ENCODE data around the gene ANKRD11.
"Not testable (repeated sequence)": the region's sequence is repeated elsewhere in the genome, so short reads cannot be mapped to it uniquely, and the experiment has no call there.

The ANKRD11 gene

DNA sequence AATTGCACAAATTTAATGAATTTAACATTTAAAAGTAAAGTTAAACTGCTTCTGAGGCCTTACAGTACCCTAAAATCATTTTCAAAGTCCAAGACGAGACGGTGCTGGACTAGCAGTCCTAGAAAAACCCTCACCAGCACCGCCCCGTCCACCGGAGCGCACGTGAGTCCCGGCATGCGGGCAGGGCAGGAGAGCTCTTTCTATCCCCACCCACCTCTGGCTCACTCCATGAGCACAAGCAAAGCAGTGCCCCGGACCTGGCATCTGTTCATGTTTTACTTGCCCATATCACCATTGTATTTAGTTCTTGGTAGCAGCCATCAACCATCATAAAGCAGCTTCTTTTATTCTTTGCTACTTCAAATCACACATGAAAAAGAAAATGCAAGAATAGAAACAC lies 41.7 kb downstream of the ANKRD11 start:
- no peak for DNase-seq

DNA sequence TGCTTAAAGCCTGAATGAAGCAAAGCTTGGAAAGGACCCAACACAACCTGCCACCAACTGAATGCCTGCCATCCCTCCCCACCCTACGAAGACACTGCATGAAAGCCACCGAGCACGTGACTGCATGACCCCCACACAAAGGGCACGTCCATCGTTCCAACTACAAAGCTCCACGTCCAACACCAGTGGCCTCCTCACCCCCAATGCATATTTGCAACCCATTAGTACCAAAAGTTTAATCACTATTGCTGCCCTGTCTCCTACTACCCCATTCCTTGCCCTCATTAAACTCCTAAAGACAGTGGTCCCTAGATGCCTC lies 43.4 kb downstream of the ANKRD11 start:
- no peak for DNase-seq

DNA sequence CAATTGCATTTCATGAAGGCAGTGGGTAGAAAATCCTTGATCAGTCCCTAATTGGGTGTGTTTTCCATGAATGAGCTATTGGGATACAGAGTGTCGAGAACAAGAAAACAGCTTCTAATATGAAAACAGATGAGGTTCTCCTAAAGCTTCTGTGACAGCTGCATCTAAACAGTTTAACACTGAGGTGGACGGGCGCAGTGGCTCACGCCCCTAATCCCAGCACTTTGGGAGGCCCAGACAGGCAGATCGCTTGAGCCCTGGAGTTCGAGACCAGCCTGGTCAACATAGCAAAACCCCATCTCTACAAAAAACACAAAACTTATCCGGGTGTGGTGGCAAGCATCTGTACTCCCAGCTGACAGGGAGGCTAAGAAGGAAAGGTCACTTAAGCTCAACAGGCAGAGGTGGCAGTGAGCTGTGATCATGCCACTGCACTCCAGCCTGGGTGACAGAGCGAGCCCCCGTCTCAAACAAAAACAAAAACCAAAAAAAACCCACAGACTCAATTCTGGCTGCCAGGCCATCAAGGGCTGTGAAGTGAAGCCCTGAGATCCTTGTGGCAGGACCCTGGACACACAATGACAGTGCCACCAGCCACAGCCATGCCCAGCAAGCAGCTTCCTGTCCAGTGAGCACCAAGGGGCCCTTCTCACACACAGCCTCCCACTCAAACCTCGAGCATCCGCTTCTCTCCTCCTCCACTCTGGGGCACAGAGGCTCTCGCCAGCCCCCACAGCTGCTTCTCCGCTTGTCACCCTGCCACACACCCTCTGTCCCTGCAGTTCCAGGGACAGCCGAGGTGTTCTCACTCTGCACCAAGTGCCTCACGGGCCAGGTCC lies 44.0 kb downstream of the ANKRD11 start:
- no peak for DNase-seq

DNA sequence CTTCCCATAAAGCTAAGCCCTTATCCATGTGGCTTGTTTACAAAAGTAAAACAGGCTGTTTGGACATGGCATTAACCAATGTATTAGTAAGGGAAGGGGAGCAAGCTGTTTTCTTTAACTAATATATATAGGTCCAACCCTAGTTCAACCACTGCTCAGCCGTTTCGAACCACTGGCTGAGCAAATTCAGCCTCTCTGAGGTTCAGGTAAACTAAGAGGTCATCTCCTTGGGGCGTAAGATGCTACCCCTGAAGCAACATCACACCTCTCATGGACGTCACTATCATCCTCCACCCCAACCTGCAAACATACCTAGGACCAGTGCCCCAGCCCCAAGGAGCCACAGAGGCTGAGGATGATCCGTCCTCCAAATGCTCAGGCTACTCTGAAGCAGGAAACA lies 45.2 kb downstream of the ANKRD11 start:
- no peak for DNase-seq

DNA sequence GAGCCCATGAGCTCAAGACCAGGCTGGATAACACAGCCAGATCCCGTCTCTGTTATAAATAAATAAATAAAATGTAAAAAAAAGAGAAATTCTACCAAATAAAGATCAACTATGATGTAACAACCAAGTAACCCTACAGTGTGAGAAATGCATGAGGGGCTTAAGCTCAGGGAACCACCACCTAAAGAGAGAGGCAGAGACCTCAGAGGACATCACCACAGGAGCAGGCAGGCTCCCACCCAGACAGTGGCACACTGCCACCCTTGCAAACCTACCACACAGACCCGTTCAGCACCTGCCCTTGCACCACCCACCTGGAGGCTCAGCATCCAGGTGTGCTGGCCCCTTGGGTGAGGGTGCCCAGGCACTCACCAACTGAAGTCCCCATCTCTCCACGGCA lies 45.6 kb downstream of the ANKRD11 start:
- no peak for DNase-seq

DNA sequence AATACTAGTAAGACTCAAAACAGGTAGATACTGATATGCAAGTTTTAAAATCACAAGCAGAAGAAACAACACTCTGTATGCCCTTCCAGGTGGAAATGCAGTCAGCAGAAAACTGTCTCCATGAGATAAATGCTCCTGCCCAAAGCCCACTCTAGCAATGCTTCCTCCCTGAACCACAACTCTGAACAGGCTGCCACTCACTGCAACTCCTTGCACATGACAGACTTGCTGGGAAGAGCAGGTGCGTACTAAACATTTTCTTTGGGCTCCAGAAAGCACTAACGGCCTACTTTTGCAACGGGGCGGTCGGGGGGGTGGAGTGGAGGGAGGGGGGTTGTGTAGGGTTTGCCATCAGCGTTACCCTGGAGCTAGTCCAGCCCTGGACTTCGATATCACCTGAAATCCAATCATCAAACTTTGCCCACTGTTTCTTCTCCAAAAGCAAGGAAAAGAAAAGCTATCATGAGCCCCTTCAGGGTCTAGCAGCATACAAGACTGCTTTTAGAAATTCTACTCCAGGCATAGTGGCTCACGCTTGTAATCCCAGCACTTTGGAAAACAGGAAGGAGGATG lies 46.1 kb downstream of the ANKRD11 start:
- DNase-seq: no peak

DNA sequence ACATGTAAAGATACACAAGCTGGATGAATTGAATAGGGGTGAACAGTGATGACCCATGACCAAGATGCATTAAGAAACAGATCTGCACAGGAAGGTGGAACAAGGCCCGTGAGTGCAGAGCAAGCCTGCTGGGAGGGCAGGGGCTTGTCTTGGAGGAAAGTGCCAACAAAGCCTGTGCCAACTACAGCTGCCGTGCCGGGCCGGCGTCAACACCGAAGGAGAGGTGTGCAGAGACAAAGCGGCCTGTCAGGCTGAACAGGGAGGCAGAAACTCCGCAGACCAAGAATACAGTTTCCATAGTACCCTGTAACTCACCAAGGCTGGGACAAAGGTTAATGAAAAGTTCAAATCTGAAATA lies 46.7 kb downstream of the ANKRD11 start:
- no peak for DNase-seq

DNA sequence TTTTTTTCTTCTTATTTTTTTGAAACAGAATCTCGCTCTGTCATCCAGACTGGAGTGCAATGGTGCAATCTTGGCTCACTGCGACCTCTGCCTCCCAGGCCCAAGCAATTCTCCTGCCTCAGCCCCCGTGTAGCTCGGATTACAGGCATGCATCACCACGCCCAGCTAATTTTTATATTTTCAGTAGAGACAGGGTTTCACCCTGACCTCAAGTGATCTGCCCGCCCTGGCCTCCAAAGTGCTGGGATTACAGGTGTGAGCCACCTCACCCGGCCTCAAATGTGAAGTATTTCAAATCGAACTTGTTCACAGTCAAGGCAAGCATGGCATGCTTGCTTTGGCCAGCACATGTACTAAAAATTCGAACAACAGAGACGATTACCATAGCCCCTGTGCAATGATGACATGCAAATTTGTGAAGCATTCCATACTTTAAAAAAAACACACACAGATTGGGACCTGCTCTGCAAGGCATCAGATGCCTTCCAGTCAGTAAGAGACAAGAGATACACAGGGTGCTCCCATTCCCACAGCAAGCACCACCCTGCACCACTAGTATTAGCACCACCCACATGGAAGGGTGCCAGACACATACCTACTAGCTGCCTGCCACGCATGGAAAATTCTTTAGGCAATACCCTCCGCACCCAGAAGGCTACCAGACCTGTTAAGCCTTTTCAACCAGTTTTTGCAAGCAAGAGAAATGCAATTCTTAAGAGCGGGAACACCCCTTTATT lies 47.2 kb downstream of the ANKRD11 start:
- no peak for DNase-seq

DNA sequence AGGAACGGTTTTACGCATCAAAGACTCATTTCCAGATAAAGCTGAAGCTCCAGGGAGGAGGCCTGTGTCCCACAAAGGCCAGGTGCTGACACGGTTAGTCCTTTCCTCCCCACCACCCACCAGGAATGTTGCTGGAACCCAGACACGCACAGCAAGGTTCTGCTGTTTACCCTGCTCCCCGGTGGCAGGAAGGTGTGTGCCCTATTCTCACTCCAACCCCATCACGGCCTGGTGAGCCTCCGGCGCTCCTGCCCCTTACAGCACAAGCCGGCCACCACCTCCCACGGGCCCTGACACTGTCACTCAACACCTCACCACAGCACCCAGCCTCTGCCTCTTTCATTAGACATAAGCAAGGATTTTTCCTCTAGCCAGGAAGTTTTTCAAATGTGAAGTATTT lies 47.8 kb downstream of the ANKRD11 start:
- no peak for DNase-seq

DNA sequence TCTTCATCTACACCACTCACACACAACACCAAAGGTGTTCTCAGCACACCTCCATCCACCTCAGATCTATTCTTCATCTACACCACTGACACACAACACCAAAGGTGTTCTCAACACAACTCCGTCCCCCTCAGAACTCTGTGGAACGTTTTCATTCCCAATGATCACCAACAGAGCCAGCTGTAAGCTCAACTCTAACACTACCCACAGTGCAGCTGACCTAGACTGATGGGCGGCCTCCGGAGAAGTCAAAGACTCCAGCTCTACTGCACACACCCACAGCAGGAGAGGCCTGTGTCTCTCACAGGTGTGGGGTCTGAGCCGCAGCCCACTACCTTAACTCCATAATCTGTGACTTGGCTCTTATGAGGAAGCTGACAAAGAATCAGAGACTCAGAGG lies 50.7 kb downstream of the ANKRD11 start:
- no peak for DNase-seq

DNA sequence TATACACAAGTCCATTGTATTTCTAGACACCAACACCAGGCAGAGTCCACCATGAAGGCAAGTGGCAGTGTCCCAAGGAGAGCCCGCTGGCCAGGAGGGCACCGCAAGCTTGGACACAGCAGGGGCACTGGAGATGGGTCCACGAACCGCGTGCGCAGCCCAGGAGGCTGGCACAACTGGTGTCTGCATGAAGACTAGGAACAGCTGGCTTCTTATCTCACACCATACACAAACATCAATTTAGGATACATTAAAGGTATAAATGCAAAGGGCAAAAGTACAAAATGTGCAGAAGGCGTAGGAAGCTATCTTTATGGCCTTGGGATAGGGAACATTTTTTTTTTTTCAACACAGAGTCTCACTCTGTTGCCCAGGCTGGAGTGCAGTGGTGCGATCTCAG lies 52.4 kb downstream of the ANKRD11 start:
- no peak for DNase-seq

DNA sequence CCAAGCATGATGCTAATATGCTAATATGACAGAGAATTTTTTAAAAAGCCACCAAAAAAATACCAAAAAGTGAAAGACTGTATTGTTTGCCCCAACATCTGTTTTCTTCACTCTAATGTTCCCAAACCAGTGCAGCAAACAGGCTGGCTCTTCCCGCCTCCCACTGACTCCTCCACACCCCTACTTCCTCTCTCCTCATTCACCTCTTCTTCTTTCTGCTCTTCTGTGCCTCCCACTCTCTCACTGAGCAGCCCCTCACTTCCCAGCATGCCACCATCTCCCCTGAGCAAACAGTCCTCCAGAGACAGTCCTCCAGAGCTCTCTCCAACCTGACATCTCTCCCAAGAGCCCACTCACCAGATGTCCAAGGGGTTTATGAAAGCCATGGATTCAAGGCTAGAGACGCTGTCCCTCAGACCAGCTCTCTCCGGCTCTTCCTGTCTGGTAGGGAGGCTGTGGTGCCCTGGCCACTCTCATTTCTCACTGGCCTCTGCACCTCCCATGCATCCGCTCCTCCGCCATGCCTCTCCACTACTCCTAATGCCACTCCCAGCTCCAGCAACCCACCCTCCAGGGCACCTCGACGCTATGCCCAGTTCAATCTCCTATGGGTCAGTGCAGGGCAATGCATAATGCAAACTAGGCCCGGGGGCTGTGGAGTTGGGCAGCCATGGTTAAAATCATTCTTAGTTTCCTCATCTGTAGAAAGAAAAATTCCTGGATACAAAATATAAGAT lies 52.9 kb downstream of the ANKRD11 start:
- no peak for DNase-seq

DNA sequence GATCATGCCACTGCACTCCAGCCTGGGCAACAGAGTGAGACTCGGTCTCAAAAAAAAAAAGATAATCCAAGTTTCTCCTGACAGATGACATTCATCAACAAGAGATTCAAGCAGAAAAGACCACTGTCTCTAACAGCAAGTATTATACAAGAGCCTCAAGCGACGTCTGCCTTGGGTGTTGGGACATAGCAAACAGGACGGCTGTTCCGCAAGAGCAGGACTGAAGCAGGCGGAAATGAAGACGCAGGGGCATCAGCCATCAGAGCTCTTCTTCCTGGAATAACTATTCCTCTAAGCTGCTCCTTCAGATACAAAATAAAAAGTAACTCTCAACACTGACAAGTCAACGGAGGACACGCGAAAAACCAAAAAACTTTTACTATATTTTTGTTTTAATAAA lies 54.0 kb downstream of the ANKRD11 start:
- no peak for DNase-seq

DNA sequence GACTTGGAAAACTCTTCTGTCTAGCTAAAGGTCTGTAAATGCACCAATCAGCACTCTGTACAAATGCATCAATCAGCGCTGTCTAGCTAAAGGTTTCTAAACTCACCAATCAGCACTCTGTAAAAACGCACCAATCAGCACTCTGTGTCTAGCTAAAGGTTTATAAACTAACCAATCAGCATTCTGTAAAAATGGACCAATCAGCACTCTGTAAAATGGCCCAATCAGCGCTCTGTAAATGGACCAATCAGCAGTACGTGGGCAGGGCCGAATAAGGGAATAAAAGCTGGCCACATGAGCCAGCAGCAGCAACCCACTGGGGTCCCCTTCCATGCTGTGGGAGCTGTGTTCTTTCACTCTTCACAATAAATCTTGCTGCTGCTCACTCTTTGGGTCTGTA lies 55.3 kb downstream of the ANKRD11 start:
- DNase-seq: not testable (repeated sequence)

DNA sequence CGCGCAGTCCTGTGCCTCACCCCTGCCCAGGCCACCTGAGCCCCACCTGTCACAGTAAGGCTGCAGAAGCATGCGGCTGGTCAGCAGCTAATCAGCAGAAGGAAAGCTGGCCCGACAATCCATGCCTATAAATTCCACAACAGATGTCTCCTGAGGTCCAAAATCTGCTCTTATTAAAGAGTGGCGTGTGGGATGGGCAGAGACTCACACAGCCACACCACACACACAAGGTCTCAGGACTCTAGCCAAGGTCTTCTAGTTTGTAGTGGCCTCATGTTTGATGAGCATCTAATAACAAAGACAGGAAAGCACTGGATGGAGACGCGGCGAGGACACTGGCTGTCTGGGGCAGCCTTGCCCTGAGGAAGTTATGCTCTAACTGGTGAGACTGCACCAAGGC lies 55.9 kb downstream of the ANKRD11 start:
- no peak for DNase-seq

DNA sequence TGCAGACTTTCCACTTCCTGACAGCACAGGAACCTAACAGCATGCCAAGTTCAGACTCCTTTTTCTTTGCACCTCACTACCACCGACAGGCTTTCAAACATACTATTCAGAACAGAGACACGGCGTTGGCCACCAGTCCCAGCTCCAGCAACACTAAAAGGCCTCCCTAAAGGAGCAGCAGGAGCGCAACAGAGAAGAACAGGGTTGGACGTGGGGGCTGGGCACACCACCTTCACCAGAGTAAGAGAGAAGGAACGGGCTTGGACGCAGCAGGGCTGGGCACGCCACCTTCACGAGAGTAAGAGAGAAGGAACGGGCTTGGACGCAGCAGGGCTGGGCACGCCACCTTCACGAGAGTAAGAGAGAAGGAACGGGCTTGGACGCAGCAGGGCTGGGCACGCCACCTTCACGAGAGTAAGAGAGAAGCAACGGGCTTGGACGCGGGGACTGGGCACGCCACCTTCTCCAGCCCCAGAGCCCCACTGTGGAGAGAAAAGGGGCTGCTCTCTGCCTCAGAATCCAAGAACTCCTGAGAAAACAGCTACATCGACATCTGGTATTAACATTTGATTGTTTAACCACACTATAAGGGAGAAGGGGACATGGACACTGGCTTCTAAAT lies 56.9 kb downstream of the ANKRD11 start:
- not testable (repeated sequence) for DNase-seq

DNA sequence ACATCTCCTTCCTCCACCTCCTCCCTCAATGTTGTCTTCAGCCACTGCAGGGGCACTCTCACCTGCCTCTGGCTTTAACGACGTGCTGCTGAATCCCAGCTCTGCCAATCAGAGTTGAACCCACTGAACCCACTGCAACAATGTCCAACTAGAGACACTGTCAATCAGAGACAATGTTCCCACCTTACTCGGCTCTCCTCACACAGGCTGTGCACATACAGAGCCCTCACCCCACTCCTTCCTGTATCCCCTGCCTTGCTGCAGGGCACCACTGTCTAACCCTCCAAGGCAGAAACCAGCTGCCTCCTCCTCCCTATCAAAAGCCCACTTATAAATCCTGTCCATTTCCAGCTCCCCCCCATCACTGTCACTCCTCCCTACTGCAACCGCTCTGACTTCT lies 58.7 kb downstream of the ANKRD11 start:
- no peak for DNase-seq

DNA sequence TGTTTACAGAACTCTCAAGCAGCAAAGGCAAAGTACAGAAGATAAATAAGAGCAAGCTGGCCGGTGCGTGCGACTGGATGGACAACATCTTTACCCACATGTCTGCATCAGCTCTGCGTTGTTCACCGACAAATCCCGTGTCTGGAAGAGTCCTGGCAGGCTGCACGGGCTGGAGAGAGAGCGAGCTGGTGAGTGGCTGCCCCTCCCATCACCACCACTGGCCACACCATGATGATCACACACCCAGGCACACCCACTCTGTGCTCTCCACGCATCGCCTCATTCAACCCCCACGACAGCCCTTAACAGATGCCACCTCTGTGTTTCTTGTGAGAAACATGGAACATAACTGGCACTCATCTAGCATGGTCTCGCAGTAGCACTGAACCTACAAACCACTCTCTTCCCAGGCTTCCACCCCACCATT lies 59.2 kb downstream of the ANKRD11 start:
- no peak for DNase-seq

DNA sequence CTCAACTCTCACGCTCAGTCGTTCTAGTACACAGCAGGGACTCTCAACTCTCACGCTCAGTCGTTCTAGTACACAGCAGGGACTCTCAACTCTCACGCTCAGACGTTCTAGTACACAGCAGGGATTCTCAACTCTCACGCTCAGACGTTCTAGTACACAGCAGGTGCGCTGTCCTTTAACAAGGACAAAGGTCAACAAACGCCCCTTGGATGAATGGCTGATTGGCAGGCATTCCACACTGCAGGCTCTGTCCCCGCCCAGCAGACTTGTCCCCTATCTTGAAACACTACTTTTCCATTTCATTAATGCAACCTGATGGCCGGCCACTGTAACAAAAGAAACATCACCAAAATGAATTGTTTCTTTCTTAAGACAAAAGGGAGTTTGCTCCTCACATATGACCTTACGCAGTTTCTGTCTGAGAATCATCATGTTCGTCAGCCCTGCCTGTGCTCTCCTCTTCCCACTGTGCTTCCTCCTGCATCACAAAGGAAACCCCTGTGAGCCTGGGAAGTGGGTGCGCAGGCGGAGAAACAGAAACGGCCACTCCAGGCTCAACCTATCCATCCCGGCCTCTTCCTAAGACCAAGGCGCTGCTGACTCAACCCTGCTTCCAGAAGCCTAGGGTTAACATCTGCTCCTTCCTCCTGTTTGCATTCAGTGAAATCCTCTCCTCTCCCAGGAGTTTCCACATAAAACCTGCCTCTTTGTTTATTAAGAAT lies 59.8 kb downstream of the ANKRD11 start:
- no peak for DNase-seq

DNA sequence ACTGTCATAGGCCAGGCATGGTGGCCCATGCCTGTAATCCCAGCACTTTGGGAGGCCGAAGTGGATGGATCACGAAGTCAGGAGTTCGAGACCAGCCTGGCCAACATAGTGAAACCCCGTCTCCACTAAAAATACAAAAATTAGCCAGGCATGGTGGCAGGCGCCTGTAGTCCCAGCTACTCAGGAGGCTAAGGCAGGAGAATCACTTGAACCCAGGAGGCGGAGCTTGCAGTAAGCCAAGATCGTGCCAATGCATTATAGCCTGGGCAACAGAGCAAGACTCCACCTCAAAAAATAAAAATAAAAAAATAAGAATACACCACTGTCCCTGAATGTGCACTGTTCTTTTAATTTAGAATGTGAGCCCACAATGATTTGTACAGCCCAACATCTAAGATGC lies 61.8 kb downstream of the ANKRD11 start:
- DNase-seq: not testable (repeated sequence)

DNA sequence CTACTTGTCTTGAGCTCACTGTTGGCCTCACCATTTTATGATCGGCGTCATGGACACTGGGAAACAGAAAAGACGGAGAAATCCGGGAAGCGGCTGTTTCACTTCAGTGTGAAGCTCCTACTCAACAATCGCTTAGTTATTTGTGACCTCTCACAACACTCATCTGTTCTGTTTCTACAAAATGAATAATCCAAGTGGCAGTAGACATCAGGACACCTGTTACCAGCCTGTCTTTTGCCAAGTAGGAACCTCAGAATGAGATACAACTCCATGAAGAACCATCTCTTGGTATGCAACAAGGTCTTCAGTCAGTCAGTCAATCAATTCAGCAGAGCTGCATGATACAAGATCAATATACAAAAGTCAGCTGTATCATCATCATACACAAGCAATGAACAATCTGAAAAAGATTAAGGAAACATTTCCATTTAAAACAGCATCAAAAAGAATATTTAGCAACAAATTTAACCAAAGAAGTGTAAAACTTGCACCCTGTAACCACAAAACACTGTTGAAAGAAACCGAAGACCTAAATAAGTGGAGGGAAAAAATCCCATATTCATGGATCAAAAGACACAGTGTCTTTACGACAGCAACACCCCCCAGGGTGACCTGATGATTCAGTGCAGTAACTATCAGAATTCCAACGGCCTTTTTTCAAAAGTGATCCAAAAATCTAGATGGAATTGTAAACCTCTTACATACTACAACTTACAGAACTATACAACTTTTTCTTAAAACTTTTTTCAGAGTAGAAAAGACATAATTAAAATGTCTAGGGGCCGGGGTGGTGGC lies 63.4 kb downstream of the ANKRD11 start:
- no peak for DNase-seq

DNA sequence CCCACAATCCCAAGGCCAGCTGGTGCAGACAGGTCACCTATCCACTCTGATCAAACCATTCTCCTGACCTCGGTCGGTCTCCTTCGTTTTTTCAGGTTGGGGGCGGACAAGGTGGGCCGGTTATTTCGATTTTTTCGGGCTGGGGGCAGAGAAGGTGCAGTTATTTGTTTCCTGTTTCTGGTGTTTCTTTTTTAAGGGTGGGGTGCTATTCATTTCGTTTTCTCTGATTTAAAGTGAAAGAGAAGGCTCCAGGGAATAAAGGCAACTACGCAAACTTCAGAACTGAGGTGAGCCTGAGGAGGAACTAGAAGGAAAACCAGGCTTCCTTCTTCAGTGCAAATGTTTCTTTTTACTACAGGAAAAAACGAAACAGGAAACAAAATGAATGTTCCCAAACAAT lies 64.8 kb downstream of the ANKRD11 start:
- no peak for DNase-seq
